DLD1 (cell line): ENCODE results near the gene MTHFD2L.

Experiments used
- in situ Hi-C: cut with HindIII; loops from 2 replicates; pipeline ENCODE4 v1.10.0; 2017; ENCODE audit warnings: low sequenced_read_pairs

The MTHFD2L gene

GRCh38 chr4:74293558-74293957 is 135.6 kb downstream of the MTHFD2L start:
- in situ Hi-C loops, result no loop called here

- in situ Hi-C loops, result no loop called here
Observed at GRCh38 chr4:74294681-74295080, 136.8 kb downstream of the MTHFD2L start.

- in situ Hi-C loops, result no loop called here
Observed at GRCh38 chr4:74297539-74297938, 139.6 kb downstream of the MTHFD2L start.

GRCh38 chr4:74304095-74304625 is 146.2 kb downstream of the MTHFD2L start:
- in situ Hi-C loops, result loop anchor here (25.0 kb wide), 1 partner anchor 117 kb away; no protein-coding TSS in a partner anchor

- in situ Hi-C loops, result loop anchor here (25.0 kb wide), 1 partner anchor 118 kb away; no protein-coding TSS in a partner anchor
Observed at GRCh38 chr4:74305000-74305399, 147.1 kb downstream of the MTHFD2L start.

- in situ Hi-C loops, result loop anchor here (25.0 kb wide), 1 partner anchor 120 kb away; no protein-coding TSS in a partner anchor
Observed at GRCh38 chr4:74307170-74307569, 149.3 kb downstream of the MTHFD2L start.

GRCh38 chr4:74308215-74308614 is 150.3 kb downstream of the MTHFD2L start, which contains the start of gene EPGN:
EPGN (plus strand) TSS chr4:74308470; CDS start chr4:74308534, 64 bp downstream.
- in situ Hi-C loops, result loop anchor here (25.0 kb wide), 1 partner anchor 121 kb away; no protein-coding TSS in a partner anchor

GRCh38 chr4:74309223-74309622 is 151.3 kb downstream of the MTHFD2L start:
- in situ Hi-C loops, result loop anchor here (25.0 kb wide), 1 partner anchor 122 kb away; no protein-coding TSS in a partner anchor

GRCh38 chr4:74311696-74312313 is 153.9 kb downstream of the MTHFD2L start:
- in situ Hi-C loops, result loop anchor here (25.0 kb wide), 1 partner anchor 125 kb away; no protein-coding TSS in a partner anchor

- in situ Hi-C loops, result loop anchor here (25.0 kb wide), 1 partner anchor 127 kb away; no protein-coding TSS in a partner anchor
Observed at GRCh38 chr4:74314329-74314728, 156.4 kb downstream of the MTHFD2L start.

GRCh38 chr4:74314944-74315343 is 157.0 kb downstream of the MTHFD2L start:
- in situ Hi-C loops, result loop anchor here (25.0 kb wide), 1 partner anchor 128 kb away; no protein-coding TSS in a partner anchor

GRCh38 chr4:74315376-74315775 is 157.5 kb downstream of the MTHFD2L start:
- in situ Hi-C loops, result loop anchor here (25.0 kb wide), 1 partner anchor 128 kb away; no protein-coding TSS in a partner anchor

GRCh38 chr4:74316397-74316796 is 158.5 kb downstream of the MTHFD2L start:
- in situ Hi-C loops, result loop anchor here (25.0 kb wide), 1 partner anchor 129 kb away; no protein-coding TSS in a partner anchor

- in situ Hi-C loops, result loop anchor here (25.0 kb wide), 1 partner anchor 130 kb away; no protein-coding TSS in a partner anchor
Observed at GRCh38 chr4:74317616-74318246, 159.8 kb downstream of the MTHFD2L start.

- in situ Hi-C loops, result loop anchor here (25.0 kb wide), 1 partner anchor 131 kb away; no protein-coding TSS in a partner anchor
Observed at GRCh38 chr4:74318276-74318675, 160.4 kb downstream of the MTHFD2L start.

- in situ Hi-C loops, result loop anchor here (25.0 kb wide), 1 partner anchor 132 kb away; no protein-coding TSS in a partner anchor
Observed at GRCh38 chr4:74319470-74319869, 161.6 kb downstream of the MTHFD2L start.

GRCh38 chr4:74320559-74321118 is 162.7 kb downstream of the MTHFD2L start:
- in situ Hi-C loops, result loop anchor here (25.0 kb wide), 1 partner anchor 133 kb away; no protein-coding TSS in a partner anchor

GRCh38 chr4:74322301-74322700 is 164.4 kb downstream of the MTHFD2L start:
- in situ Hi-C loops, result loop anchor here (25.0 kb wide), 1 partner anchor 135 kb away; no protein-coding TSS in a partner anchor

- in situ Hi-C loops, result loop anchor here (25.0 kb wide), 1 partner anchor 136 kb away; no protein-coding TSS in a partner anchor
Observed at GRCh38 chr4:74323663-74324062, 165.7 kb downstream of the MTHFD2L start.

- in situ Hi-C loops, result loop anchor here (25.0 kb wide), 1 partner anchor 137 kb away; no protein-coding TSS in a partner anchor
Observed at GRCh38 chr4:74324262-74324661, 166.3 kb downstream of the MTHFD2L start.

- in situ Hi-C loops, result no loop called here
Observed at GRCh38 chr4:74325886-74326285, 168.0 kb downstream of the MTHFD2L start.
